A549 treated with CORT108297 at 1 μM for 4 hours (cell line): Measurements from ENCODE around the gene PIK3C2B. TPM values are rescaled to one million over a fixed set of nuclear protein-coding genes. Genes with fewer than 3 reads are reported as not detected.

ENCODE experiments used
- total RNA-seq: library from RNA; stranded (reverse); fragments of 200-300 nt; extraction: Qiagen RNA extraction; gene quantifications from 5 replicates; pipeline ENCODE4 v1.2.3, GENCODE V29; 2022

PIK3C2B gene, protein sequence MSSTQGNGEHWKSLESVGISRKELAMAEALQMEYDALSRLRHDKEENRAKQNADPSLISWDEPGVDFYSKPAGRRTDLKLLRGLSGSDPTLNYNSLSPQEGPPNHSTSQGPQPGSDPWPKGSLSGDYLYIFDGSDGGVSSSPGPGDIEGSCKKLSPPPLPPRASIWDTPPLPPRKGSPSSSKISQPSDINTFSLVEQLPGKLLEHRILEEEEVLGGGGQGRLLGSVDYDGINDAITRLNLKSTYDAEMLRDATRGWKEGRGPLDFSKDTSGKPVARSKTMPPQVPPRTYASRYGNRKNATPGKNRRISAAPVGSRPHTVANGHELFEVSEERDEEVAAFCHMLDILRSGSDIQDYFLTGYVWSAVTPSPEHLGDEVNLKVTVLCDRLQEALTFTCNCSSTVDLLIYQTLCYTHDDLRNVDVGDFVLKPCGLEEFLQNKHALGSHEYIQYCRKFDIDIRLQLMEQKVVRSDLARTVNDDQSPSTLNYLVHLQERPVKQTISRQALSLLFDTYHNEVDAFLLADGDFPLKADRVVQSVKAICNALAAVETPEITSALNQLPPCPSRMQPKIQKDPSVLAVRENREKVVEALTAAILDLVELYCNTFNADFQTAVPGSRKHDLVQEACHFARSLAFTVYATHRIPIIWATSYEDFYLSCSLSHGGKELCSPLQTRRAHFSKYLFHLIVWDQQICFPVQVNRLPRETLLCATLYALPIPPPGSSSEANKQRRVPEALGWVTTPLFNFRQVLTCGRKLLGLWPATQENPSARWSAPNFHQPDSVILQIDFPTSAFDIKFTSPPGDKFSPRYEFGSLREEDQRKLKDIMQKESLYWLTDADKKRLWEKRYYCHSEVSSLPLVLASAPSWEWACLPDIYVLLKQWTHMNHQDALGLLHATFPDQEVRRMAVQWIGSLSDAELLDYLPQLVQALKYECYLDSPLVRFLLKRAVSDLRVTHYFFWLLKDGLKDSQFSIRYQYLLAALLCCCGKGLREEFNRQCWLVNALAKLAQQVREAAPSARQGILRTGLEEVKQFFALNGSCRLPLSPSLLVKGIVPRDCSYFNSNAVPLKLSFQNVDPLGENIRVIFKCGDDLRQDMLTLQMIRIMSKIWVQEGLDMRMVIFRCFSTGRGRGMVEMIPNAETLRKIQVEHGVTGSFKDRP (N-terminal part only)
- total RNA-seq, result 5.8 to 8.6 TPM (median 7.1 TPM) in 5 replicates

DNA sequence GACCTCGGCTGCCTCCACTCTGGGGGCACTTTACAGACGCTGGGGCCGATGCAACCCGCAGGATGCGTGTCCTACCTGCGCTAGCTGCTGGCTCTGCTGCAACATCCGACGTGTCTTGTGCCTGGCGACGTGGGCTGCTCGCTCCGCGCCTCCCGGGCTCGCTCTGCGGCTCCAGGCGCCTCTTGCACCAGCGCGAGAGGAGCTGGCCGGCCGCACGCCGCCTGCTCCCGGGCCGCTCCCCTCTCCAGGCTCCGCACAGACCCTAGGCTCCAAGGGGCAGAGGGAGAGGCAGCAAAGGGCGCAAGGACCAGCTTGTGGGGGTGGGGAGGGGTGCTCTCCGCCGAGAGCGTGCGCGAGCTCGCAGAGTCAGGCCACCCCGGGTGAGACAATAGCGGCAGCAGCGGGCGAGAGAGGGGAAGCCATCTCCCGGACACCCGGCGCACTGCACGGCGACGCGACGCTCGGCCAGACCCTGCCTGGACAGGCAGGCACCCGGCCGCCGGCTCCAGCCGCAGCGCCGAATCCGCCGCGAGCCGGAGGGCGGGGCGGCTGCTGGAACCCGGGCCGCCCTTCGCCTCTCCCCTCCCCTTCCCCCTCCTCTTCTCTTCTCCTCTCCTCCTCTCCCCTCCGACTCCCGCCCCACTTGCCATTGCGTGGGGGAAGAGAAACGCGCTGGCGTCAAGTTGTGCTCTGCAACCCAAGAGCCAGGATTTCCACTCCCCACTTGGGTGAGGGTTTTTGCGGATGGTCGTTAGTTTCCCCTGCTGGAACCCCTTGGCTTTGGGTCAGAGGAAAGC lies at the start of gene PIK3C2B:
TSS of gene PIK3C2B (minus strand) at position 525 of the 797 bp plus-strand sequence. CDS start 25,003 bp downstream, outside the sequence.

DNA sequence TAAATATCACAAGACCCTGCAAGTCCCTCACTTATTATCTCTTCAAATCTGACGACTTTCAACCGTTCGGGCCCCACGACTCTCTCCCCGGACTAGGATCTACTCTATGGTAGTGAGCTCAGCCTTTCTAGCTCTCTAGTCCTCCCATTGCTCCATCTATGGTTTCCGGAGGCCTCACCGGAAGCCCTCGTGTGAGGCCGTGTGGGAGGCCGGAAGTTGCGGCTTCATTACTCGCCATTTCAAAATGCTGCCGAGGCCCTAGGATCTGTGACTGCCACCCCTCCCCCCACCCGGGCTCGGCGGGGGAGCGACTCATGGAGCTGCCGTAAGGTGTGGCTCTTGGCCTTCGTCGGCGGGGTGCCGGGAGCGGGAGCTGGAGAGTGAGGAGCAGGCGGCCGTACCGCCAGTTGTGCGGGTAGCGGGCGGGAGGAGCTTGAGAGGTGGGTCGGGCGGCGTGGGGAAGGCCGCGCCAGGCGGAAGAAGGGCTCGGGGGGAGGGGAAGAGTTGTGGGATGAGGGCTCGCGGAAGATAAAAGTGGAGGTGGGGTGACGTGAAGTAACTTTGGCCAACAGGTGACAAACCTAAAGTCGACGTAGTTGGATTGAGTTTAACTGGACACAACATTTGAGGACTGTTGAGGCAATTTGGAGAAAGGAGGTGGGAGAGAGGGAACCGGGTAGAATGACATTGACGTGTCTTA lies 21.7 kb upstream of the PIK3C2B start, which contains the start of gene MDM4:
TSS of gene MDM4 (plus strand) at position 227 of the 700 bp plus-strand sequence. CDS start 9,113 bp downstream, outside the sequence.

Other genes with a start within 250 kb of the PIK3C2B start
- 20.6 to 31.2 TPM (median 27.2 TPM) in 5 replicates for gene PLEKHA6, start 134.9 kb downstream of the PIK3C2B start, total RNA-seq
- gene PPP1R15B, start 83.0 kb downstream of the PIK3C2B start, total RNA-seq, result 21.7 to 28.7 TPM (median 24.0 TPM) in 5 replicates
- 3.7 to 5.1 TPM (median 4.5 TPM) in 5 replicates for gene MDM4, start 21.6 kb upstream of the PIK3C2B start, total RNA-seq
- 14.3 to 20.0 TPM (median 16.5 TPM) in 5 replicates for gene LRRN2, start 190.9 kb upstream of the PIK3C2B start, total RNA-seq